HAP-1 (cell line): Measurements from ENCODE around the gene SAAL1.

ENCODE experiments used
- DNase-seq, 2 experiments: peaks; one replicate each; pipeline ENCODE4 v3.0.0-alpha.2; 2016 to 2020; ENCODE audit warnings: low spot score in 2 of 2
- H3K27me3 ChIP-seq: fragments of 250-450 bp; sonication (Bioruptor Pico); 2 replicates; pipeline ENCODE4 v1.5.1; 2020; ENCODE audit warnings: low read depth, mild to moderate bottlenecking, moderate library complexity
- H3K36me3 ChIP-seq: fragments of 250-450 bp; sonication (Bioruptor Pico); replicated peaks from 2 replicates; pipeline ENCODE4 v1.5.1; 2020; ENCODE audit warnings: mild to moderate bottlenecking
- H3K4me1 ChIP-seq: fragments of 250-450 bp; sonication (Bioruptor Pico); 2 replicates; pipeline ENCODE4 v1.5.1; 2020; ENCODE audit warnings: mild to moderate bottlenecking
- H3K4me3 ChIP-seq: fragments of 250-450 bp; sonication (Bioruptor Pico); 2 replicates; pipeline ENCODE4 v1.5.1; 2020; ENCODE audit warnings: mild to moderate bottlenecking, moderate library complexity
- H3K9me3 ChIP-seq: fragments of 250-450 bp; sonication (Bioruptor Pico); 2 replicates; pipeline ENCODE4 v1.5.1; 2020; ENCODE audit warnings: mild to moderate bottlenecking, moderate library complexity
- in situ Hi-C: fragments of 300-500 bp; cut with MboI; formaldehyde crosslinking; loops from 3 replicates; pipeline ENCODE4 v1.14.3; 2020; ENCODE audit warnings: low sequenced_read_pairs, inconsistent platforms, mixed read lengths

SAAL1 gene

GRCh38 chr11:18066626-18067025 is 39.3 kb downstream of the SAAL1 start:
- DNase-seq = no peak
- in situ Hi-C loops = no loop called here
- Histone ChIP-seq H3K9me3 (no peaks in the 10 kb centered on the region), H3K36me3 (no peaks in the 10 kb centered on the region), H3K27me3 (no peaks in the 10 kb centered on the region), H3K4me1 (peaks cover 18% of the 10 kb centered on the region), H3K4me3 (no peak overlapping the region)

DNA sequence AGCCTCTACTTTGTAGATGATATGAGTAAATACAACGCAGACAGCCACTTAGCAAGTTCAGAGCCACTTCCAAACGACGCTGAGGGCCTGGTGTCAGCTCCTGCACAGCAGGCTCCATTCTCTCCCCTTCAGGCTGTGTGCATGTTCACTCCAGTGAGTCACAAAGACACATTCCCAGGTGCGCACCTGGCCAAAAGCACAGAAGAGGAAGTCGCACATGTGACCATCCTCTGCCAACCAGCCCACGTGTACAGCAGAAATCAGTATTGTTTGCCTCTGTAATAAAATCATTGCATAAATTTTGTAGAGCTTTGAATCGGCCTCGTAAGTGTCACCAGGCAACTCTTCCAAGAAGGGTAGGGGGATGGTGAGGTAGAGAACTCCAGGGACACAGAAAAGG is 40.3 kb downstream of the SAAL1 start:
- DNase-seq = no peak
- in situ Hi-C loops = no loop called here
- Histone ChIP-seq H3K36me3 (no peaks in the 10 kb centered on the region), H3K4me1 (peaks cover 18% of the 10 kb centered on the region), H3K27me3 (no peaks in the 10 kb centered on the region), H3K4me3 (no peak overlapping the region), H3K9me3 (no peaks in the 10 kb centered on the region)

DNA sequence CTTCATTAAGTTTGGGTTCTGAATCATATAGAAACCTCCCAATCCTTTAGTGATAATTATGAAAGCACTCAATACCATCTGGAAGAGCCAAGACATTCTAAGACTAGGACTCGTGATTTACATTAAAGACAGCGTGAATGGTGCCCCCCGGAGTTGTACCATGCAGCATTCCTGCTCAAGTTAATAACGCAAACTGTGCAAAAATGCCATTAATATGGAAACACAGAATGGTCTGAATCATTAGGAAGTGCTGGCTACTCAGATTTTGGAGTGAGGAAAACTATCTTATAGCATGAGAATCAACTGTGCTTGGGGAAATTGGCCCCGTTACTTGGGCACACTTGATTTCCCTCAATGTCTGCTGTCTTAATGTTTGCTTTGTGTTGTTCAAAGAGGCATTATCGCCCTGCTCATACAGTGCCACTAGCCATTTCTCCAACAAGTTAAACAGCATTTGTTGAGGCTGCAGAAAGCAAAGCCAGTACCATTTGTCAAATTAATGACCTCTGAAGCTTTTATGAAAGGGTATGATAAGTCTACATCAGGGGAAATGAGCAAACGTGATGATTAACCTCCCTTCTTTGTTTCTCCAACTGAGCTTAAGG is 41.3 kb downstream of the SAAL1 start:
- Histone ChIP-seq H3K36me3 (no peaks in the 10 kb centered on the region), H3K27me3 (no peaks in the 10 kb centered on the region), H3K9me3 (no peaks in the 10 kb centered on the region), H3K4me1 (peaks cover 18% of the 10 kb centered on the region), H3K4me3 (no peak overlapping the region)
- no peak for DNase-seq
- in situ Hi-C loops = no loop called here

DNA sequence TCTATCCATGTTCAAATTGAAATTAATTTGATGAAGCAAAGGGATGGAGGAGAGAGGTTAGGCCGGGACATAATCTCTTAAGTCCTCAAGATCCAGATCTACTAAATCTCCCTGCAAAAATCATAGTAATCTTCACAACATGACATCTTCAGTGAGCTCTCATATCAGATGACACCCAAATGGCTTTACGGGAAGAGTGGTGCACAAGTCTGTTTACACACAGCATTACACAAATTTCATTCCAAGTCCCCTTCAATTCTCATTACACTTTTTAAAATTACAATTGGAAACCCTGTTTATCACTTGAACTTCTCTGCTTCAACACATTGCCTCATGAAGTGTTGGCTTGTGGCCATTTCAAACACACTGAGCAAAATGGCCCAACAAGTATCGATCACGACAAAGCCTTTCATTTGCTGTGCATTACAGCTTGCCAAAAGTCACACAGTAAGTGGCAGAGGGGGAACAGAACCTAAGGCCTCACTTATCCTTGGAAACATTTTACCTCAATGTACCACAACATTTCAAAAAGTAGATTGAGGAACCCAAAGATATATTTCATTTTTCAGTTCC is 41.9 kb downstream of the SAAL1 start:
- DNase-seq = no peak
- H3K27me3 ChIP-seq = no peaks in the 10 kb centered on the region
- peaks cover 18% of the 10 kb centered on the region for H3K4me1 ChIP-seq
- H3K4me3 ChIP-seq = no peak overlapping the region
- in situ Hi-C loops = no loop called here
- no peaks in the 10 kb centered on the region for H3K9me3 ChIP-seq
- no peaks in the 10 kb centered on the region for H3K36me3 ChIP-seq

- Histone ChIP-seq H3K4me1 (peaks cover 18% of the 10 kb centered on the region), H3K9me3 (no peaks in the 10 kb centered on the region), H3K4me3 (no peak overlapping the region), H3K36me3 (no peaks in the 10 kb centered on the region), H3K27me3 (no peaks in the 10 kb centered on the region)
- in situ Hi-C loops = no loop called here
- peak; percentile 69 to 81 for DNase-seq
These were observed 42.8 kb downstream of the SAAL1 start for GRCh38 chr11:18063125-18063524.

DNA sequence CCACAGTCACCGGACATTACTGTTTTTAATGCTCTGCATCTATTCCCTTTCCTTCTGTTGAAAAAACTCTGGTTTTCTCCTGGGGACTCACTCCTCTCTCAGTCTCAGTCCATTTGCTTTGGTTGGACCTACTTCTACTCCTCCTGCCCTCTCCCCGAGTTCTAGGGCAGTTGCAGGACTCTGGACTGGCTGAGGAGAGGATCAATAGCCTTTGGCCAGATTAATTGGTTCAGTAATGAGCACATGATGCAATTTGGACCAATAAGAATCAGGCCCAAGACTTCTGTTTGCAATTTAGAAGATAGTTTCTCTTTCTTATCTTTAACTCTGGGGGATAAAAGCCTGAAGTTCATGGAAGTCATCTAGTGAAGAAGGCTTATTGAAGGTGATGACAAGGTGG is 44.5 kb downstream of the SAAL1 start:
- no peaks in the 10 kb centered on the region for H3K27me3 ChIP-seq
- H3K4me1 ChIP-seq = peaks cover 18% of the 10 kb centered on the region
- in situ Hi-C loops = no loop called here
- H3K4me3 ChIP-seq = no peak overlapping the region
- no peak for DNase-seq
- no peaks in the 10 kb centered on the region for H3K36me3 ChIP-seq
- no peaks in the 10 kb centered on the region for H3K9me3 ChIP-seq

- Histone ChIP-seq H3K27me3 (no peaks in the 10 kb centered on the region), H3K4me3 (no peak overlapping the region), H3K9me3 (no peaks in the 10 kb centered on the region), H3K4me1 (no peaks in the 10 kb centered on the region), H3K36me3 (no peaks in the 10 kb centered on the region; the same call in 1 of the 2 replicates)
- in situ Hi-C loops = no loop called here
- no peak for DNase-seq
These were observed 49.2 kb downstream of the SAAL1 start for GRCh38 chr11:18056561-18057181.

GRCh38 chr11:18054511-18055103 is 51.3 kb downstream of the SAAL1 start:
- in situ Hi-C loops = no loop called here
- H3K36me3 ChIP-seq = no peaks in the 10 kb centered on the region; the same call in 1 of the 2 replicates
- no peaks in the 10 kb centered on the region for H3K9me3 ChIP-seq
- no peak for DNase-seq
- no peaks in the 10 kb centered on the region for H3K27me3 ChIP-seq
- no peaks in the 10 kb centered on the region for H3K4me1 ChIP-seq
- no peak overlapping the region for H3K4me3 ChIP-seq

DNA sequence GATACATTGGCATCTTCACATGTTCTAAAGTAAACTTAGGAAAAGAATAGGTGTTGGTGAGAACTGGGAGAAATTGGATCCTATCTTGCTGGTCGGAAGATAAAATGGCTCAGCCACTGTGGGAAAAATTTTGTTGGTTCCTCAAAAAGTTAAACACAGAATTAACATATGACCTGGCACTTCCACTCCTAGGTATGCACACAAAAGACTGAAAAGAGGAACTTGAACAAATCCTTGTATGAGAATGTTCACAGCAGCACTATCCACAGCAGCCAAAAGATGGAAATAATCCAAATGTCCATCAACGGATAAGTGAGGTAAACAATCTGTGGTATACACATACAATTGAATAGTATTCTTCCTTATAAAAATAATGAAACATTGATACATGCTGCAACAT is 55.0 kb downstream of the SAAL1 start:
- no peaks in the 10 kb centered on the region for H3K27me3 ChIP-seq
- H3K36me3 ChIP-seq = no peaks in the 10 kb centered on the region; the same call in 1 of the 2 replicates
- DNase-seq = no peak
- in situ Hi-C loops = no loop called here
- no peak overlapping the region for H3K4me3 ChIP-seq
- H3K9me3 ChIP-seq = no peaks in the 10 kb centered on the region
- no peaks in the 10 kb centered on the region for H3K4me1 ChIP-seq

- Histone ChIP-seq H3K9me3 (no peaks in the 10 kb centered on the region), H3K36me3 (no peaks in the 10 kb centered on the region), H3K4me1 (no peaks in the 10 kb centered on the region), H3K4me3 (no peak within 1 kb of the TSS), H3K27me3 (no peaks in the 10 kb centered on the region)
- in situ Hi-C loops = no loop called here
- DNase-seq = no peak
These were observed 59.6 kb downstream of the SAAL1 start, which contains the start of gene TPH1 for GRCh38 chr11:18046116-18046777. TPH1 (minus strand) TSS chr11:18046269; CDS start chr11:18040762, 5,507 bp downstream.

DNA sequence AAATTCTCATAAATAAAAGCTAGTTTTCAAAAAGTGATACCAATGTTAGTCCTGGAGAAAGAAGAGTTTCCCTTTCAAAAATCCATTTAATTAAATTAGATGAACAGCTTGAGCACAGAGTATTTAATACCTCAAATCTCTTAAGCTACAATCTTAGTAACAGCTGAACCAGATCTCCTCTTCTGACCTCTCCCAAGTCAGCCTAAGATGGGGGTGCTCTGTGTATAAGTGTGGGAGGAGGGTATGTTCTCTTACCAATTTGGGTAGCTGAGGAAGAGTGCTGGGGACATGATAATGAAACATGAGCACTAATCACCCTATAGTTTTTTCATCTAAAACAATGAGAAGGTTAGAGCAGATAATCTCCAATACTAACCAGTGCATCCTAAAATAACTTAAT is 69.4 kb downstream of the SAAL1 start:
- Histone ChIP-seq H3K4me1 (no peaks in the 10 kb centered on the region), H3K27me3 (no peaks in the 10 kb centered on the region), H3K9me3 (no peaks in the 10 kb centered on the region), H3K4me3 (no peak overlapping the region), H3K36me3 (no peaks in the 10 kb centered on the region)
- DNase-seq = no peak
- in situ Hi-C loops = no loop called here
